Left lung (tissue), 10 donors: Measurements from ENCODE around the gene PRSS12. TPM values are rescaled to one million over a fixed set of nuclear protein-coding genes. Genes with fewer than 3 reads are reported as not detected.

Experiments used
- ATAC-seq: fragments of 200-7000 bp; cut with Tn5 transposase; one replicate; pipeline ENCODE4 v1.9.1; 2020; ENCODE audit warnings: moderate library complexity
- DNase-seq, 4 donors: peaks; one replicate each; pipeline ENCODE4 v3.0.0-alpha.2; 2013 to 2020
- H3K27ac ChIP-seq, 2 donors: fragments of 200-600 bp; sonication (generic) in 1 of 2; one replicate each; pipeline versions ENCODE4 v1.5.0 to v1.8.0; 2020 to 2021
- H3K27me3 ChIP-seq, 2 donors: fragments of 200-600 bp; sonication (generic) in 1 of 2; one replicate each; pipeline versions ENCODE4 v1.5.0 to v1.8.0; 2020 to 2021
- H3K36me3 ChIP-seq, 2 donors: fragments of 200-600 bp; sonication (generic) in 1 of 2; one replicate each; pipeline versions ENCODE4 v1.5.0 to v1.8.0; 2020 to 2021
- H3K4me1 ChIP-seq, 2 donors: fragments of 200-600 bp; one replicate each; pipeline ENCODE4 v1.8.0; 2021
- H3K4me3 ChIP-seq, 2 donors: fragments of 200-600 bp; sonication (generic) in 1 of 2; one replicate each; pipeline versions ENCODE4 v1.5.0 to v1.8.0; 2020 to 2021; ENCODE audit warnings: mild to moderate bottlenecking in 1 of 2
- H3K9me3 ChIP-seq, 2 donors: fragments of 200-600 bp; sonication (generic) in 1 of 2; one replicate each; pipeline versions ENCODE4 v1.5.0 to v1.8.0; 2020 to 2021
- CTCF ChIP-seq, 2 donors: fragments of 200-600 bp; sonication (generic) in 1 of 2; IDR thresholded peaks; one replicate each; pipeline versions ENCODE4 v1.5.0 to v1.8.0; 2021; ENCODE audit warnings: antibody characterized with exemption in 2 of 2
- intact Hi-C, 2 donors: fragments of 100-400 bp; cut with DNase I; formaldehyde crosslinking; loops; one replicate each; pipeline versions ENCODE4 v1.11.2 to v1.14.2; 2022
- polyA plus RNA-seq, 6 donors: library from polyadenylated mRNA; unstranded; fragments of 120-200 nt; gene quantifications; one replicate each; pipeline ENCODE4 v1.2.1, GENCODE V29; 2013; ENCODE audit not compliant: insufficient read length in 6 of 6
- total RNA-seq, 2 donors: library from RNA; stranded (reverse); fragmentation: NEBNext Ultra II Directional; extraction: Animal tissue kit (Norgen Biotek cat#: 25700); gene quantifications; one replicate each; pipeline ENCODE4 v1.2.1, GENCODE V29; 2021
- donor health status: DM: no; HTN: yes; CAD: no.
- donor health status: DM: no; HTN: no; CAD: no.

The PRSS12 gene
- total and polyA plus RNA-seq, 8 donors: 3.8 to 49.8 (median 38.8) TPM

DNA sequence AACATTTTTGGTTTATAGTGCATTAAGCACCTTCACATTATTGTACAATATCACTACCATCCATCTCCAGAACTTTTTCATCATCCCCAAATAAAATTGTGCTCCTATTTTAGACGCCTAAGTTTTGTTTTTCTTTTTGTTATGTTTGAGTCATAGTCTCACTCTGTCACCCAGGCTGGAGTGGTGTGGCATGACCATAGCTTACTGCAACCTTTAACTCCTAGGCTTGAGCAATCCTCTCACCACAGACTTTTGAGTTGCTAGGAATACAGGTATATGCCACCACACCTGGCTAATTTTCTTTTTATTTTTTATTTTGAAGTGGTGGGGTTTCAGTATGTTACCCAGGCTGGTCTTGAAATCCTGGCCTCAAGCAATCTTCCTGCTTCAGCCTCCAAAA is 33.9 kb downstream of the PRSS12 start:
- Histone ChIP-seq H3K27me3 (no peaks in the 10 kb centered on the region), H3K4me1 (no peaks in the 10 kb centered on the region), H3K9me3 (no peaks in the 10 kb centered on the region), H3K36me3 (no peaks in the 10 kb centered on the region), H3K27ac (no peak overlapping the region), H3K4me3 (no peak overlapping the region)
- ATAC-seq: no peak
- no peak for TF ChIP-seq CTCF (IDR thresholded peaks at IDR 0.05)
- intact Hi-C loops: no loop called here
- DNase-seq: no peak

DNA sequence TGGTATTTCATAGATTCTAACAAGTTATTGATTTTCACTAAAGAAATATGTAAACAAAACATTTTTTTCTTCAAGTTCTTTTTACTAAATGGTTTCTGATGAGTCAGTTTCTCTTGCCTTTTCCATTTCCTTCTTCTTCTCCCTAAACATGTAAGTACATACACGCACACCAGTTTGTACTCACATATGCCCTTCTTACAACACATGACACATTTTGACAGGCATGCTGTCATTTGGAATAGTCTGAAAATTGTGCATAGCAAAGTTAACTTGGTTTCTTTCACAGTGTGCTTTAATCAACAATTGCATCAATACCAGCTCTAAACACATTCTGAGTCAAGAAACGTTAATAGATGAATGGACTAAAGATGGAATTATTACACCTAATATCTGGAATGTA is 35.1 kb downstream of the PRSS12 start:
- Histone ChIP-seq H3K4me1 (no peaks in the 10 kb centered on the region), H3K27me3 (no peaks in the 10 kb centered on the region), H3K36me3 (no peaks in the 10 kb centered on the region), H3K27ac (no peak overlapping the region), H3K9me3 (no peaks in the 10 kb centered on the region), H3K4me3 (no peak overlapping the region)
- DNase-seq (no peak), ATAC-seq (no peak)
- intact Hi-C loops: no loop called here
- TF ChIP-seq CTCF (IDR thresholded peaks at IDR 0.05): no peak

DNA sequence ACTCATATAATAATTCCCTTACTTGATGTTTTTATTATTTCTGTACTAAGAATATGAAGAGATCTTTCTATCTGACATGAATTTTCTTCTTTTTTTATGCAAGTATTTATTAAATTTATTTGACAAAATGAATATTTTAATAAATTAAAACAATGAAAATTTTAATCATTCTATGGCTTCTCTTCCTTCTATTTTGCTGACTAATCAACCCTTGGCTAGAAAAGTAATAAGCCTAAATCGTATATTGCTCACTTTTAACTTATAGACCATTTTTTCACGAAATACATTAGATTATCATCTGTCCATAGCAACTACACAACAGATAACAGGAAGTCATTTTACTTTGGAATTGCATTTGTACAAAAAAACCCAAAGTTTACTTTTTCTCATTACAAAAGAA is 38.6 kb downstream of the PRSS12 start:
- intact Hi-C loops: no loop called here
- no peaks in the 10 kb centered on the region for H3K36me3 ChIP-seq
- H3K27ac ChIP-seq: no peak overlapping the region
- no peak for DNase-seq
- TF ChIP-seq CTCF (IDR thresholded peaks at IDR 0.05): no peak
- no peaks in the 10 kb centered on the region for H3K4me1 ChIP-seq
- ATAC-seq: no peak
- H3K4me3 ChIP-seq: no peak overlapping the region
- no peaks in the 10 kb centered on the region for H3K27me3 ChIP-seq
- H3K9me3 ChIP-seq: no peaks in the 10 kb centered on the region

DNA sequence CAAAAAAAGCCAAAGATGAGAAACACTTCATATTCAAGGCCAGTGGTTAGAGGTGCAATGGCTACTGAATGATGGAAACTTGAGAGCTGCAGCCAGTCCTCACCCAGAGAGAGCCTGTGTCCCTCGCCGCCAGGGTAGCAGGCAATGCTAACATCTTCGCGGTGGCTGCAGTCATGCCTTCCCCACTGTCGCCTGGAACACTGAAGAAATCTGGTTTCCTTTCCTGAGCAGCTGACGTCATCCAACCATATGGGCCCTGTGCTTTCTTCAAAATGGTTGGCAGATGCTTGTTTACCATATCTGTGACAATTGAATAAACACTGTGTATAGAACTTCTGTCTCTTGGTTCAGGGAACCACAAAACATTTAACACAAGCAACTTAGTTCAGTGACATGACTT is 39.7 kb downstream of the PRSS12 start:
- DNase-seq (no peak), ATAC-seq (no peak)
- H3K9me3 ChIP-seq: no peaks in the 10 kb centered on the region
- no peak overlapping the region for H3K27ac ChIP-seq
- no peaks in the 10 kb centered on the region for H3K4me1 ChIP-seq
- intact Hi-C loops: no loop called here
- H3K36me3 ChIP-seq: no peaks in the 10 kb centered on the region
- H3K27me3 ChIP-seq: no peaks in the 10 kb centered on the region
- H3K4me3 ChIP-seq: no peak overlapping the region
- no peak for TF ChIP-seq CTCF (IDR thresholded peaks at IDR 0.05)

GRCh38 chr4:118308306-118309030 is 44.3 kb downstream of the PRSS12 start:
- Histone ChIP-seq H3K27me3 (no peaks in the 10 kb centered on the region), H3K27ac (no peak overlapping the region), H3K4me1 (no peaks in the 10 kb centered on the region), H3K36me3 (no peaks in the 10 kb centered on the region), H3K4me3 (no peak overlapping the region), H3K9me3 (no peaks in the 10 kb centered on the region)
- intact Hi-C loops: no loop called here
- DNase-seq (no peak), ATAC-seq (no peak)
- no peak for TF ChIP-seq CTCF (IDR thresholded peaks at IDR 0.05)
